Measurements from ENCODE around the gene BCAS1.

The BCAS1 gene

DNA sequence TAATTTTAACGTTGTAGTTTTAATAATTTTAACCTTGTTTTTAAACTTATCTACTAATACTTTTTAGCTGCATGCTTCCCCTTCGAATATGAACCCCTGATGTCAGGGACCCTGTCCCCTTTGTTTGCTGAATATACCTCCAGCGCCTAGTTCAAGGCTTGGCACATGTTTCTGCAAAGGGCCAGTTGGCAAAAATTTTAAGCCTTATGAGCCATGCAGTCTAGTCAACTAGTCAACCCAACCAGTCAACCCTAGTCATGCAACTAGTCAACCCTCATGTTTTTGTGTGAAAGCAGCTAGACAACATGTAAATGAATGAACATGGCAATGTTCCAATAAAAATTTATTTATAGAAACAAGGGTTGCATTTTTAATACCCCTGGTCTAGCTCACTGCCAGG, 119.8 kb downstream of the BCAS1 start:
- TF ChIP-seq, protein P1, sequence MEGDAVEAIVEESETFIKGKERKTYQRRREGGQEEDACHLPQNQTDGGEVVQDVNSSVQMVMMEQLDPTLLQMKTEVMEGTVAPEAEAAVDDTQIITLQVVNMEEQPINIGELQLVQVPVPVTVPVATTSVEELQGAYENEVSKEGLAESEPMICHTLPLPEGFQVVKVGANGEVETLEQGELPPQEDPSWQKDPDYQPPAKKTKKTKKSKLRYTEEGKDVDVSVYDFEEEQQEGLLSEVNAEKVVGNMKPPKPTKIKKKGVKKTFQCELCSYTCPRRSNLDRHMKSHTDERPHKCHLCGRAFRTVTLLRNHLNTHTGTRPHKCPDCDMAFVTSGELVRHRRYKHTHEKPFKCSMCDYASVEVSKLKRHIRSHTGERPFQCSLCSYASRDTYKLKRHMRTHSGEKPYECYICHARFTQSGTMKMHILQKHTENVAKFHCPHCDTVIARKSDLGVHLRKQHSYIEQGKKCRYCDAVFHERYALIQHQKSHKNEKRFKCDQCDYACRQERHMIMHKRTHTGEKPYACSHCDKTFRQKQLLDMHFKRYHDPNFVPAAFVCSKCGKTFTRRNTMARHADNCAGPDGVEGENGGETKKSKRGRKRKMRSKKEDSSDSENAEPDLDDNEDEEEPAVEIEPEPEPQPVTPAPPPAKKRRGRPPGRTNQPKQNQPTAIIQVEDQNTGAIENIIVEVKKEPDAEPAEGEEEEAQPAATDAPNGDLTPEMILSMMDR (IDR thresholded peaks at IDR 0.05; ENCODE audit: low read depth, low read length, missing control alignments) = no peak
- H3K4me3 ChIP-seq (replicated peaks; ENCODE audit: low read depth, low read length) = no peak overlapping the region
- DNase-seq (ENCODE audit: extremely low read depth, low read depth) = no peak

DNA sequence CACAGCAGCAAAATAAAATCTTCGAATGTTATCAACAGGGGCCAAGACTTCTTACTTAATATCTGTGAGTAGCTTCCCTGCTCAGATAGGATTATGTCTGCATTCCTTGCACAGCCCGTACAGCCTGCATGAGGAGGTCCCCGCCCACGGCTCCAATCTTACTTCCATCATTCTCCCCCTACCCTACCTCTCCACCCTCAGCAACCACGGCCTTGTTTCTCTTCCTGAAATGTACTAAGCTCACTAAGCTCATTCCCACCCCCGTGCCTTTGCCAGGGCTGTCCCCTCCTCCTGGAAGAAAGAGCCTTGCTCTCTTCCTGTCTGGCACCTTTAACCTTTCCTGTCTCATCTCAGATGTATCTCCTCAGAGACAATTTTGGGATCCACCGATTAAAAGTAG, 120.4 kb downstream of the BCAS1 start:
- TF ChIP-seq, protein P1 (IDR thresholded peaks at IDR 0.05; ENCODE audit: low read depth, low read length, missing control alignments) = no peak
- DNase-seq (ENCODE audit: extremely low read depth, low read depth) = no peak
- no peak overlapping the region for H3K4me3 ChIP-seq (replicated peaks; ENCODE audit: low read depth, low read length)

DNA sequence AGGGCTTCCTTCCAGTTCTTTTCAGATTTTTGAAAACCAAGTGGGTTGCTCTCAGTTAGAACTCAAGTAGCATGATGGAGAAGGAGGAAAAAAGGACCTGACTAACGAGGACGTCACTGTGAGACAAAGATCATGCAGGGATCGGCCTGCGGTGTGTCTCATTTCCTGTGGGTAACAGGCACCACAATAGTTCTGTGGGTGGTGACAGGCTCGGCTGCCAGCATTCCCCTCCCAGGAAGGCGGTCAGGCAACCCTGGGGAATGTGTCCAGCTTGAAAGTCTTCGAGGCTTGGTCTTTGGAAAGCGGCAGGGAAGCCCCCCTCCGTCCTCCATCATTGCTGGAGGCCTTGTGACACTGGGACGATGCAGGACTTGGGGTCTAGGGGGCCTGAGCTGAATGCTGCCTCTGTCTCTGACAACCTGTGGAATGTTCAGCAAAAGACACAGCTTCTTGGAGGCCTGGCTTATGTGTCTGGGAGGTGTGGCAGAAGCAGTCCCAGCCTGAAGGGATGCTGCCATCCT, 121.0 kb downstream of the BCAS1 start:
- H3K4me3 ChIP-seq (replicated peaks; ENCODE audit: low read depth, low read length) = no peak overlapping the region
- TF ChIP-seq, protein P1 (IDR thresholded peaks at IDR 0.05; ENCODE audit: low read depth, low read length, missing control alignments) = no peak
- peak; percentile 41 for DNase-seq (ENCODE audit: extremely low read depth, low read depth)

DNA sequence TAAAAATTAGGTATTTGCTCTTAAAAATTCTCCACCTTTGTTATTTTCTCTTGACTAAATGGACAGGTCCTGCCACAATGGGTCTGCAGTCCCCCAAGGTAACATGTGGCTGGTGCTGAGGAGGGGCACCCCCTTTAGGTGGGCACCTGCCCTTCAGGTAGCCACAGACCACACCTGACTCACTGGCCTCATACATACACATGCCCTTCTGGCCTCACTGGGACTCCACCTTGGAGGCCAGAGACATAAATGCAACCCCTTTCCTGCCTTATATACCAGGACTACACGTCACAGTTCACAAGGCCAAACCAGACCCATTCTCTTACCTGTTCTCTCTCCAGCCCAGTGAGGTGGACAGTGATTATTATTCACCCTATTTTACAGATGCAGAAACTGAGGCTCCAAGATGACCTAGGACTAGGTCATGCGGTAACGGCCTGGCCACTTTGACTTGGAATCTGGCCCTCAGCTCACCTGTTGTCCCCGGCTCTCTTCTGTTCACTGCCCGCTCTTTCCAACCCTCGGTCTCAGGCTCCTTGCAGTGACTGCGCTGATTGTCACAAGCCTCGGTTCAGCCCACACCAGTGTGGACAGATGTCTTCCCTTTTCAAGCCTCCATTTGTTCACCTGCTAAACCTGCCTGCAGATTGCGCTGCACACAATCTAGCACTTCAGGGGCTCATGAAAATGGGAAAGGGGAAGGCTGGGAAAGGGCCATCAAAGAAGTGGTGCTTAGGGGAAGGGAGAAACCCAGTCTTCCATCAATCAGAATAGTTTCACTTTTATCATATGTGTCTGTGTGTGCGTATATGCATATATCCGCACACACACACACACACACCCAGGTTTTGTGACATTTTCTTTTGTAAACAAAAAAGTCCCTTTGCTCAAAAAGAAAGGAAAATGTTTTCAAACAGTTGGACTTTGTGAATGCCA, 121.7 kb downstream of the BCAS1 start:
- TF ChIP-seq, protein P1 (IDR thresholded peaks at IDR 0.05; ENCODE audit: low read depth, low read length, missing control alignments) = no peak
- DNase-seq (ENCODE audit: extremely low read depth, low read depth) = no peak
- H3K4me3 ChIP-seq (replicated peaks; ENCODE audit: low read depth, low read length) = no peak overlapping the region

DNA sequence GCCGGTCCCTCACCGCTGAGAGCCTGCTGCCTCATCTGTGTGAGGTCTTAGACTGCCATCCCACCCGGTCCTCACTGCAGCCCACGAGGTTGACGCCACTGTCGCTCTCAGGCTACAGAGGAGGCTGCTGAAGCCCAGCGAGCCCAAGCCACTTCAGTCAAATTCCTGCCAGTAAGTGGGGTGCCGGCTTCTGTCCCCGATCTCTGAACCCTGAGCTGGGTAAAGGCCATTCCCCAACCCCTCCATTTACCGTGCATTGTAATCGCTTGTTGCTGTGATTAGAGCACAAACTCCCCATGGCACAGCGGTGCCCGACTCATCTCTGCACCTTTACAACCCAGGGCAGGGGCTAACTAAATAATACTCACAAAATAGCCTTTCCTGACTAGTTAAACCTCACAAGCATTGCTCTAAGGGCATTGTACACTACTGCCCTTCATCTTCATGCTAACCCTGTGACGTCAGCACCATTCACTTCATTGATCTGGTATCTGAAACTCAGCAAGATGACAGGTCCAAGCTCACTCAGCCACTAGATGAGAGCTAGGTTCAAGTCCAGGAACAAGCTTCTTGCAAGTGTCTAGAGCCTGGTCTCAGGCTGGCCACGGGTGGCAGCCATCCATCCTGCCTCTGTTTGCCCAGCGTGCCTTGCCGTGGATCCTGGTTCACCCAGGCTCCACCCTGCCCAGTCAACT, 122.7 kb downstream of the BCAS1 start:
- H3K4me3 ChIP-seq (replicated peaks; ENCODE audit: low read depth, low read length) = no peak overlapping the region
- TF ChIP-seq, protein P1 (IDR thresholded peaks at IDR 0.05; ENCODE audit: low read depth, low read length, missing control alignments) = no peak
- DNase-seq (ENCODE audit: extremely low read depth, low read depth) = no peak

DNA sequence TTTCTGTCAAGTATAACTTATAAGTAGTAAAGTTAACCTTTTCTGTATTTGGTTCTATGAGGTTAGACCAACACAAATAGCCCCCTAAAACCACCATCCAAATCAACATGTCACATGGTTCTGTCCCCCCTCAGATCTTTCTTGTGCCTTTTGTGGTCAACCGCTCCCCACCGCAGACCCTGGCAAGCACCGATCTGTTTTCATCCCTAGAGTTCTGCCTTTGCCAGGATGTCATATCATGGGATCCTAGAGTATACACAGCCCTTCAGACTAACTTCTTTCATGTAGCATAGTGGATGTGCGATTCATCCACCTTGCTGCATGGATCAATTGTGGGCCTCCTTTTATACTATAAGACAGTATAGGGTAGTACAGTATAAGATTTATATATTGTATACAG, 124.3 kb downstream of the BCAS1 start:
- H3K4me3 ChIP-seq (replicated peaks; ENCODE audit: low read depth, low read length) = no peak overlapping the region
- TF ChIP-seq, protein P1 (IDR thresholded peaks at IDR 0.05; ENCODE audit: low read depth, low read length, missing control alignments) = no peak
- no peak for DNase-seq (ENCODE audit: extremely low read depth, low read depth)

Data from HFF-Myc (cell line).